SK-N-SH treated with all-trans-retinoic acid at 6 μM for 48 hours (cell line): ENCODE data around the gene GLRA1.

Experiments used
- ARNTL ChIP-seq: fragments of 450-650 bp; formaldehyde crosslinking; IDR thresholded peaks from 2 replicates; pipeline ENCODE4 v1.5.0; 2020; ENCODE audit warnings: low read depth, mild to moderate bottlenecking, moderate library complexity, borderline replicate concordance
- PPARA ChIP-seq: fragments of 250-450 bp; sonication (Bioruptor Pico); IDR thresholded peaks from 2 replicates; pipeline ENCODE4 v1.5.0; 2020; ENCODE audit warnings: mild to moderate bottlenecking, borderline replicate concordance
- RARB ChIP-seq: fragments of 250-450 bp; sonication (Bioruptor Pico); IDR thresholded peaks from 2 replicates; pipeline ENCODE4 v1.8.0; 2021; ENCODE audit warnings: mild to moderate bottlenecking, moderate library complexity
- TOX ChIP-seq: fragments of 250-450 bp; sonication (Bioruptor Pico); IDR thresholded peaks from 2 replicates; pipeline ENCODE4 v1.8.0; 2021; ENCODE audit warnings: mild to moderate bottlenecking, moderate library complexity, borderline replicate concordance
- ZFP3 ChIP-seq: fragments of 250-450 bp; sonication (Bioruptor Pico); IDR thresholded peaks from 2 replicates; pipeline ENCODE4 v1.5.0; 2020; ENCODE audit warnings: mild to moderate bottlenecking, moderate library complexity
- ZNF70 ChIP-seq: fragments of 450-650 bp; formaldehyde crosslinking; IDR thresholded peaks from 2 replicates; pipeline ENCODE4 v1.5.0; 2020; ENCODE audit warnings: mild to moderate bottlenecking, moderate library complexity
- ZNF8 ChIP-seq: fragments of 450-650 bp; formaldehyde crosslinking; IDR thresholded peaks from 2 replicates; pipeline ENCODE4 v1.5.0; 2020; ENCODE audit warnings: mild to moderate bottlenecking, moderate library complexity
- TF ChIP-seq, protein P1 (sequence below): fragments of 250-450 bp; sonication (Bioruptor Pico); IDR thresholded peaks from 2 replicates; pipeline ENCODE4 v1.8.0; 2021; ENCODE audit warnings: low read depth, mild to moderate bottlenecking, moderate library complexity, borderline replicate concordance
- TF ChIP-seq, protein P2 (sequence below): fragments of 250-450 bp; sonication (Bioruptor Pico); IDR thresholded peaks from 2 replicates; pipeline ENCODE4 v1.5.1; 2020; ENCODE audit warnings: low read depth, mild to moderate bottlenecking, moderate library complexity

DNA sequence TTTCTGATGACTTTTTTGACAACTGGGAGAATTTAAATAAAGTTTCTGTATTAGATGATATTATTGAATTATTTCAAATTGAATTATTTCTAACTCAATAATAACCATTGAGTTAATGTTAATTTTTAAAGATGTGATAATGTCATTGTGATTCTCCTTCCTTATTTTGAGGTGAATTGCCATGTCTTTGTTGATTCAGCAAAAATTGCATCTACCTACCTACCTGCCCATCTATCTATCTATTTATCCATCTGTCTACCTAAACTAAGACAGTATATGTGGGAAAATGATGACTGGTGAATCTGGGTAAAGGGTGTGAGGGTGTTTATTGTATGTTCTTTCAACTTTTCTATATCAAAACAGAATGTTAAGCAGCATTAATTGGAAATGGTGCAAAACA is 77.9 kb downstream of the GLRA1 start:
- TF ChIP-seq RARB (CRISPR knock-in tag) (no peak), ZNF8 (CRISPR knock-in tag) (no peak), TOX (CRISPR knock-in tag) (no peak), ARNTL (CRISPR knock-in tag) (no peak), ZFP3 (no peak), PPARA (CRISPR knock-in tag) (no peak), ZNF70 (CRISPR knock-in tag) (no peak)
- TF ChIP-seq, protein P1, sequence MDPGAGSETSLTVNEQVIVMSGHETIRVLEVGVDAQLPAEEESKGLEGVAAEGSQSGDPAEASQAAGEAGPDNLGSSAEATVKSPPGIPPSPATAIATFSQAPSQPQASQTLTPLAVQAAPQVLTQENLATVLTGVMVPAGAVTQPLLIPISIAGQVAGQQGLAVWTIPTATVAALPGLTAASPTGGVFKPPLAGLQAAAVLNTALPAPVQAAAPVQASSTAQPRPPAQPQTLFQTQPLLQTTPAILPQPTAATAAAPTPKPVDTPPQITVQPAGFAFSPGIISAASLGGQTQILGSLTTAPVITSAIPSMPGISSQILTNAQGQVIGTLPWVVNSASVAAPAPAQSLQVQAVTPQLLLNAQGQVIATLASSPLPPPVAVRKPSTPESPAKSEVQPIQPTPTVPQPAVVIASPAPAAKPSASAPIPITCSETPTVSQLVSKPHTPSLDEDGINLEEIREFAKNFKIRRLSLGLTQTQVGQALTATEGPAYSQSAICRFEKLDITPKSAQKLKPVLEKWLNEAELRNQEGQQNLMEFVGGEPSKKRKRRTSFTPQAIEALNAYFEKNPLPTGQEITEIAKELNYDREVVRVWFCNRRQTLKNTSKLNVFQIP (CRISPR knock-in tag): no peak
- TF ChIP-seq, protein P2, sequence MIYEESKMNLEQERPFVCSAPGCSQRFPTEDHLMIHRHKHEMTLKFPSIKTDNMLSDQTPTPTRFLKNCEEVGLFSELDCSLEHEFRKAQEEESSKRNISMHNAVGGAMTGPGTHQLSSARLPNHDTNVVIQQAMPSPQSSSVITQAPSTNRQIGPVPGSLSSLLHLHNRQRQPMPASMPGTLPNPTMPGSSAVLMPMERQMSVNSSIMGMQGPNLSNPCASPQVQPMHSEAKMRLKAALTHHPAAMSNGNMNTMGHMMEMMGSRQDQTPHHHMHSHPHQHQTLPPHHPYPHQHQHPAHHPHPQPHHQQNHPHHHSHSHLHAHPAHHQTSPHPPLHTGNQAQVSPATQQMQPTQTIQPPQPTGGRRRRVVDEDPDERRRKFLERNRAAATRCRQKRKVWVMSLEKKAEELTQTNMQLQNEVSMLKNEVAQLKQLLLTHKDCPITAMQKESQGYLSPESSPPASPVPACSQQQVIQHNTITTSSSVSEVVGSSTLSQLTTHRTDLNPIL: no peak
